Measurements from ENCODE around the gene COLEC12.

COLEC12 gene

DNA sequence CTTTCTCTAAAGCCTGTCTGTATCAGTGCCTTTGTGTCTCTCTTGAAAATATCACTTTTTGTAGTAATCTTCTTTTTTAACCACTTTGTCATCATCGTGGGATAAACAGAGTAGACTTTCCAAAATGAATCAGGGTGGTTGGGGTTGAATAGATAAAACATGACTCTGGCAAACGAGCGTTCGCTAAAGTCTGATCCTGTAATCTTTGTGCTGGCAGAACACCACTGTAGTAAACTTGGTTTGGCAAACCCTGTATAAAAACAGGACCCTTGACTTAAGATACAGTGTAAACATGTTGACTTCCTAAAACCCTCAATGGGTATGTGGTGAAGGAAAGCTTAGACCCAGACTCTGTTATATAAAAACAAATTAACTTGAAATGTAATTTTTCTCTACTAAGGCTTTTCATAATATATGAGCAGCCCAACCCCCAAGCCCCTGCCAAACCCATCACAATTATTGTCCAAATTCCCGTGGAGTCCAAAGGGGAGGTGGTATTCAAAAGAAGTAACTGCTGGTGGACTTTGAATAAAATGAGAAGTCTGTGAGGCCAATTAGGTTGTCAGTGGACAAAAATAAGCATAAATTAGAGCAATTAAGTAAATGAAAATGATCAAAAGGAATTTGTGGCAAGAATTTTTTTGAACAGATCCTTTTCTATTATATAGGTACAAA, 52.2 kb downstream of the COLEC12 start:
- in situ Hi-C loops (cut with MboI; ENCODE audit: low sequenced_read_pairs), result no loop called here

DNA sequence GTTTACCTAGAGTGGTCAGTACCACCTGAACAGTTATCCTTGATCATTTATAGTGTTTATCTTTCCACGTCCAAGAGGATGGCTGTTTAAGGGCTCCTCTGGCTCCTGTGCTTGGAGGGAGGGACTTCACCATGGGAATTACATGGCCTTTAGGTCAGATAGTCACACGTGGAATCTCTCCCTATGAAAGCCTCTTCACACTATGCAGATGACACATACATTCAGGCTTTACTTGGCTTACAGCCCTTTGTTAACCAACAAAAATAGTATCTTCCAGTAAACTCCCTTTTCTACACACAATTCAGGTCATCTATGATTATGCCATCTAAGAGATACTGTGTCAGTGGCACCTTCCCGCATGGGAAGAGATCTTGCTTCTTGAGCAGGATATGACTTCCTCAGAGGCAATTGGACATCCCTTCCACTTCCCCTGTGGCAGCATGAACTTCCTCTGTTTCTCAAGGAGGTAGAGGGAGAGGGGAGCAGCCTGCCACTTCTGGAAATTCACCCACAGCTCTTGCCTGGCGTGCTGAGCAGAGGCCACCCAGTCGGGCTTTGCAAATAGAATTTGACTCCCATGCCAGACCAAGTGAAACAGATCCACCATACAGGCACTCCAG, 53.5 kb downstream of the COLEC12 start:
- in situ Hi-C loops (cut with MboI; ENCODE audit: low sequenced_read_pairs), result no loop called here

DNA sequence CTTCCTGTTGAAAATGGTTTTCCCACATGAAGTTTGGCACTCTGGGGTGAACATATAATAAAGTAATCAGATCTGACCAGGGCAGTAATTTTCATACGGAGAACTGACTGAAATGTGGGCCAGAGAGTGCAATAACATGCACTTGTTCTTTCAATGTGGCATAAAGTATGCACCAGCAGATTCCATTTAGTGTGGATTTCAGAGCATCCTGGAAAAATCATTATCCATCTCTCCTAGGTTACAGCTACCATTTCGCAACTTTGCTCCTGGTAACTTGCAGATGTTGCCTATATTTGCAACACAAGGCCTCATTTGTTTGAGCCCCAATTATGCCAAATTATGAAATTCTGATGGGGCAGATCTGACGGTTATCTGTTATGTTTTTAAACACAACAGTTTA, 55.4 kb downstream of the COLEC12 start:
- in situ Hi-C loops (cut with MboI; ENCODE audit: low sequenced_read_pairs), result no loop called here

DNA sequence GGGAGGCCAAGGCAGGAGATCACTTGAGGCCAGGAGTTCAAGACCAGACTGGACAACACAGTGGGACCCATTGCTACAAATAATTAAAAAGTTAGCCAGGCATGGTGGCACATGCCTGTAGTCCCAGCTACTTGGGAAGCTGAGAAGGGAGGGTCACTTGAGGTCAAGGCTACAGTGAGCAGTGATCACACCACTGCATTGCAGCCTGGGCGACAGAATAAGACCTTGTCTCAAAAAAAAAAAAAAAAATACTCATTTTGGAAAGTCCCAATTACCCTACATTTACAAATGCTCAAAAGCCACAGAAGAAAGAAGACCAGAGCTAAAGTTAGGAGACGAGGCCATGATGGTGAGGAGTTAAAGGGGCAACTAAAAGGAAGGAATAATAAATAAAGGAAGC, 61.9 kb downstream of the COLEC12 start:
- in situ Hi-C loops (cut with MboI; ENCODE audit: low sequenced_read_pairs), result no loop called here

DNA sequence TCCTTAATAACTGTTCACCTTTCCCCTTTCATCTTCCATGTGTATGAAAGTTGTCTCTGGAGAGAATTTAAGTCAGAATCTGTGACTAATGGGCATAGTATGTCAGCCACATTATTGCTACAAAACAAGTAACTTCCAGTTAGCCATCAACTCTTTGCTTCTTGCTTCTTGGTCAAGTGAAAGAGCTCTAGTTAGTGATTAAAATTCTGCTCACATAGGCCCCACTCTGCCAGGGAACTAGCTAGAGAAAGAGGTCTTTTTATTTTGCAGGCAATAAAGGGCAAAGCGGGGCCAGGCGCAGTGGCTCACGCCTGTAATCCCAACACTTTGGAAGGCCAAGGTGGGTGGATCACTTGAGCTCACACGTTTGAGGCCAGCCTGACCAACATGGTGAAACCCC, 64.6 kb downstream of the COLEC12 start:
- in situ Hi-C loops (cut with MboI; ENCODE audit: low sequenced_read_pairs), result no loop called here

DNA sequence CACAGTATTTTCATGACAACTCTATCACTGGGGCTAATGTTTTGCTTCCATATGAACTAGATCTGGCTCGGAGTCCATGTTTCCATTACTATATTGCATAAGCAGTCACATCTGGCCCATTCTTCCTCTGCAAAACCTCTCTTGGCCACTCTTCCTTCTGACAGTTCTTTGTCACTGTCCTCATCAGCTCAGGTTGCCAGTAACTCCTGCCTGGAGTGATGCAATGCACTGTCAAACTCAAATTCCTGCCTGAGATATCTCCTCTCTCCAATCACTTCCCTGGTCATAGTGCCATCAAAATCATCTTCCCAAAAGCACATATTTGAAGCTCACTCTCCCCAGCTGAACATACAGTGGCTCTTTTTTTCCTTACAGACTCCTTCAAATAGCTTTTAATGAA, 66.1 kb downstream of the COLEC12 start:
- in situ Hi-C loops (cut with MboI; ENCODE audit: low sequenced_read_pairs), result no loop called here

DNA sequence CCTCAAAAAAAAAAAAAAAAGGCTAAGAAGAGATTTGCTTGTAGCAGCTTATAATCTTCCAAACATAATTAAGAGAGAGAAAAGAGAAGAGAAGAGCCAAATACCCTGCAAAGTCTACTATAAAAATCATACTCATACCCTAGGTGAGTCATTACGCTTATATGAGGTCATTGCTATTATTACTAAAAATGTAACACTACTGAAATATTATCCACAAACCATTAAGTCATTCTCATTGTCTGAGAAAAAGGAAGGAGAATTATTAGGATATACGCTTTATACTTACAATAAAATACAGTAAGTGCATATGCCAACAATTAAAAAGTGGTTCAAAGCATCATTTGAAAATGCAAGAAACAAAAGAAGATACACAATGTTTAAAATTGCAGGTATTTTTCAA, 66.5 kb downstream of the COLEC12 start:
- in situ Hi-C loops (cut with MboI; ENCODE audit: low sequenced_read_pairs), result no loop called here

DNA sequence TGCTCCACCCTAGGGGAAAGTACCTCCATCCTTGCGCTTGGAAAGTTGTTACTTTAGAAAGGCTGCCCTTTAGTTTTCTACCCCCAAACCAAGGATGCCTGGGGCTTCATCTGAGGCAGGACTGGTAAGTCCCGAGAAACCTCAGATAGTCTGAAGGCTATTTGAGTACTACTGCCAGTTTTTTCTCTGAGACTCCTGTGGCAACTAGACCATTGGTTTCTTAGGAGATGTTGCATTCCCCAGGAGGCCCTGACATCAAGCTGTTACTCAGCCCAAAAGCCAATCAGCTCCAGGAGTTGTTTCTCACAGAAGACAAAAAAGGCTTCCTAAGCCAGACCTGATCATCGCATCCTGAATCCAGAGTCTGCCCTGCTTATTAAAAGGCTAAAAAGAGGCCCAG, 67.2 kb downstream of the COLEC12 start:
- in situ Hi-C loops (cut with MboI; ENCODE audit: low sequenced_read_pairs), result no loop called here

DNA sequence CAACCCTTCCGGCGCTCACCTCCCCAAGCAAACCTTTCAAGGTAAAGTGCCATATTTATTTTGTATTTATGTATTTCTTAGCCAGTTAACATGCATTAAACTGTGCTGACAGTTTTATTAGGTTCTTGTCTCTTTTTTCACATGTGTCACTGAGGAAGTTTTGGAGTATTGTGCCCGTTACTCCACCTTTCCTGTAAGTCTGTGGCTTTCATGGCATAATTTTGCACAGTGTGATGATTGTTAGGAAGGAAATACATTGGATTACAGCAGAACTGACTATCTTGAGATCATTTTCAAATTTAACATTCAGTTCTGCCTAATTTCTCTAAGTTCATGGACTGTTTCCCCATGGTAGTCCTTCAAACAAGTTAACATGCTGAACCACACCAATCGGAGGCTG, 67.7 kb downstream of the COLEC12 start:
- in situ Hi-C loops (cut with MboI; ENCODE audit: low sequenced_read_pairs), result no loop called here

DNA sequence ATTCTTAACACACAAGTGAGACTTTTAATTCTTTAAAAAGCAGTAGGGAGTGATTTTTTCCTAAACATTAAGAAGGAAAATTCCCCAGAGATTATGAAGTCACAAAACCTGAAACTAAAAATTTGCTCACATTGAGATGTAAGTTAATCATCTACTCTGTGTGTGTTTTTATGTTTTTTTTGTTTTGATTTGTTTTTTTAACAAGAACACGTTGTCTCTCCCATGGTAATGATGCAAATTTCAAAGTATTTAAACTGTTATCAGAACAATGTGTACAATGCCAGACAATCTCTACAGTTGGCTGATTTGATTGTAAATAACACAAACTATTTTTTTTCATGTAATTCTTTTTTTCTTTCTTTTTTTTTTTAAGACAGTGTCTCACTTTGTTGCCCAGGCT, 71.5 kb downstream of the COLEC12 start:
- in situ Hi-C loops (cut with MboI; ENCODE audit: low sequenced_read_pairs), result no loop called here

DNA sequence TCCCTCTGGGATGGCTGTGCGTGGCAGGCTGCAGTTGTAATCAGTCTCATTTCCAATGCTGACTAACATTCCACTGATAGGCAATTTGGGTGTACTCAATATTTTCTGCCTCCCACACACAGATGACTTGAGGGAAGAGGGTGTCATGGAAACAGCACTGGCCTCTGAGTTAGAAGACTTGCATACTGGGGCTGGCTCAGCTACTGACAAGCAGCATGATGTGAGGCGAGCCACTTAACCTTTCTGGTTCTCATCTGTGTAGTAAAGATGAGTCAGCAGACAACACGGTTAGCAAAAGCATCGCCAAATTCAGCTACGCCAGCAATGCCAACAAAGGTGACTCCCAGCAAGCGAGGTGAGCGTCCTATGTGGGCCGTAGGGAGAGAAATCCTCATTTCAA, 73.5 kb downstream of the COLEC12 start:
- in situ Hi-C loops (cut with MboI; ENCODE audit: low sequenced_read_pairs), result no loop called here

DNA sequence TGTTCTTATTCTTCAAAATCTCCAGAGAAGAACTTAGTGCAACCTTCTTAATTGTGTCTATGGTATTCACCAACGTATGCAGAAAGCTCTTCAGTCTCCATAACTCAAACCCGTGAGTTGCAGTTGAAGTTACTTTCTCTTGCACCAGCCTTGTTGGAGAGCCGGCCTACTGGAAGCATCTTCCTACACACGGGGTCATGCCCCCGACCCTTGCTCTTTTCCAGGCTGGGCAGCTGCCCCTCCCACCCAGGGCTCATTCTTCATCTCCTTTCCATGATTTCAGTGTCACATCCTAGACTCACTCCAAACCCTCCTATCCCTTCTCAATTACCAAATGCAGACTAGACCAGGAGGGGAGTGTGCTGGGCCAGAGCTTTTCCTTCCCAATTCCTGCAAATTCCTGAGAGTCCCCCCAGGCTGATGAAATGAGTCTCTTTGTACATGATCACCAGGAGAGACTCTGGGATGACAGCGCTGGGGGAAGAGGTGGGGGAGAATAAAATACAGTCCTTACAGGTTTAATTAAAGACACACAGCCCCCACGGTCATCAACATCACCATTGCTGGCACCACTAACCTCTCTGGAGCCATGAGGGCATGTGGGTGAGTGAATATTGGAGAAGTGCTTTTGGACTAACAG, 75.3 kb downstream of the COLEC12 start:
- in situ Hi-C loops (cut with MboI; ENCODE audit: low sequenced_read_pairs), result no loop called here

DNA sequence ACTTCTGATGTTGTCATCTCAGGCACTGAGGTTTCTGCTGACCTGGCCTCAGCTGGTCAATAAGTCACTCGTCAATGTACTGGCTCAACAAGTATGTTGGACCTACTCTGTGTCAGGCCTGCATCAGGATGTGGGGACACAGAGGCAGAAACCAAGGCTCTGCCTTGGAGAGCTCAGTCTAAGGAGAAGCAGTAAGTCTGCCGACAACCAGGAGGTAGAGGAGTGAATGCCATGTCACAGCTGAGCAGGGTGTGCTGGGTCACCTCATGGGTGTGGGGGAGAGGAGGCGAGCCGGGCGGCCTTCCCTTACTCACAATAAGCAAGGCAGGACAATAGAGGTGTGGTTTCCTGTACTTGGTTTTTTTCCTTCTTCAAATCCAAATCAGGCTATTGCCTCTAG, 75.8 kb downstream of the COLEC12 start:
- in situ Hi-C loops (cut with MboI; ENCODE audit: low sequenced_read_pairs), result no loop called here

DNA sequence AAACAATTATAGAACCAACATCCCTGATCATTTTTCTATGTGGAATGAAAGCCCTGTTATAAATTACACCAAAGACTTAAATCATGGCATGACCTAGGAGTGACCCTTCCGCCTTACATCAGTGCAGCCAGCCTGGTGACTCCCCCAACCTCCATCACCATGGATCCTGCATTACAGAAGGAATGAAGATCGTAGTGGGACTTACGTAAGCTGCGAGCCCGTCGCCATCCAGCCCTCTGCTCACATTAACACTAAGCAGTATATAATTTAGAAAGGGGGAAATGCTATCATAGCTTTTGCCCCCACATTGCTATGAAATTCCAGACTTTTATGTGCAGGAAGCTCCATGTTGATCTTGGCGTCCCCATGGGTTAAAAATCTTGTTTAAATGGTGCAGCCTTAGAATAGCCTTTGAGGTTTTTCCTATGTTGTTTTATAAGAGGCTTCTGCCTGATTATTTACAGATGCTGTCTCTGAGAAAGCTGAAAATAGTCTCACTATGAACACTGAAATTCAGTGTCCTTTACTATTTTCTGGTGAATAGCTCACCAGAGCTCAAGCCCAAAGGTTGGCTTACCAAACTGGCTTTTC, 76.3 kb downstream of the COLEC12 start:
- in situ Hi-C loops (cut with MboI; ENCODE audit: low sequenced_read_pairs), result no loop called here

DNA sequence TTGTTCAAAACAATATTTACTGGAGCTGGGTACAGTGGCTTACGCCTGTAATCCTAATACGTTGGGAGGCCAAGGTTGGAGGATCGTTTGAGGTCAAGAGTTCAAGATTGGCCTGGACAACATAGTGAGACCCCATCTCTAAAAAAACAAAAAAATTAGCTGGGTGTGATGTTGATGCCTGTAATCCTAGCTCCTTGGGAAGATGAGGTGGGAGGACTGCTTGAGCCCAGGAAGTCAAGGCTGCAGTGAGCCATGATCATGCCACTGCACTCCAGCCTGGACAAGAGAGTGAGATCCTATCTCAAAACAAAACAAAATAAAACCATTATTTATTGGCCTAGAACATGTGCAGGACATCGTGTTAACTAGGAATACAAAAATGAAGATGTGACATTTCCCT, 77.5 kb downstream of the COLEC12 start:
- in situ Hi-C loops (cut with MboI; ENCODE audit: low sequenced_read_pairs), result no loop called here

DNA sequence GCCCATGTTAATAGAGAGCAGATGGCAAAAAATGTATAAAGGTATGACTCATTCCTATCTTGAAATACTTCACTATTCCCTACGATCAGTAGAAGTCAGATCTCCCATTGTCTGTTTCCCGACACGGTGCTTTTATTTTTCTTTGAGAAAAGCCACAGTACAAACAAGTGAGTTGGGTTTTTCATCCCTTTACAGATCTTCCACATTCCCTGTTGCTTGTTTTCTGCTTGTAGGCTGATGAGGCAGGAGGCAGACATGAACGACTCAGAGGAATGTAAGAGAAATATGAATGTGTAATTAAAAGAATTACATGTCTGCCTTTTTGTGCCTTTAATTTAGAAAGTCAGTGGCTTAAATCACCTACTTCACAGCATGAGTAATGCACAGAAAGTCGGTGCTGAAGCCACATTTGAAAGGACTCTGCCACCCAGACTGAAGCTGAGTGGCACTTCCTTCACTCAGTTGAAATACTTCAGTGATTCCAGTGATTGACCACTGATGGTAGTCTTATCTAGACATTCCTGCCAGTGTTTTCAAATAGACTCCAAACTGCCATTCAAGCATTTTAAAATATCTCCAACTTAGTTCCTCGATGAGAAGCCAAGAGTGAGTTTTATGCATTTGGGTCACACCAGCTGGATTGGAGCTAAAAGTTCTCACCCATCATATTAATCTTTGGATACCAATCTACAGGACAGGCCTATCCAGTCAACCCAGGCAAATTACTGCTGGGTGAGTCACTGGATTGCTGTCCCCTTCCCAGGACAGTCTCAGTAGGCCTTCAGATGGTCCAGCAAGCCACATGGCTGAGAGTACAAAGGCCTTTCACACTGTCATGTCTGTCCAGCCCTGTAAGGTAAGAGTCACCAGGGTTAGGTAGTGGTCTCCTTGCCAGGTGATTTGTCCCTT, 79.0 kb downstream of the COLEC12 start:
- in situ Hi-C loops (cut with MboI; ENCODE audit: low sequenced_read_pairs), result no loop called here

DNA sequence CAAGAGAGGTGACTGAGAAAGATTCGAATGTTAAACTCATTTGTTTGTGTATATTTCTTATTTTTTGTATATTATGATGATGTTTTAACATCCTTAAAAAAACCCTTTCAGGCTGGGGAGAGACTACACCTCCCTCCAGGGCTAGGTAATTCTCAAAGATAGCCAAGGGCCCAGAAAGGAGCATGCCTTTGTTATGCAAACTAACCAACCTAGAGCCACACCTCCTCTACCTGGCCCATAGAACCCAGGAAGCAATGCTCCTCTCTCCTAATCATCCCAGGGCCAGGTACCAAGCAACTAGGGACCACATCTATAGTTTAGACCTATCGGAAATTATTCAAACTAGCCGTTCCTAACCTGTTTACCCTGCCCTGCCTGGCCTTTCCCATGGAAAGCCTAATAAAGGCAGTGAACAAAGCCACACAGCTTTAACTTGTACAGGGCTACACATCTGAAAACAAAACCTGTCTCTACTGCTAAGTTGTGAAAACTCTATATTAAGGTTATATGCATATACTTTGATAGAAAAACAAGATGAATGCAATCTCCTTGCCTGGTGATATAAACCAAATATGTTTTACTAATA, 79.7 kb downstream of the COLEC12 start:
- in situ Hi-C loops (cut with MboI; ENCODE audit: low sequenced_read_pairs), result no loop called here

DNA sequence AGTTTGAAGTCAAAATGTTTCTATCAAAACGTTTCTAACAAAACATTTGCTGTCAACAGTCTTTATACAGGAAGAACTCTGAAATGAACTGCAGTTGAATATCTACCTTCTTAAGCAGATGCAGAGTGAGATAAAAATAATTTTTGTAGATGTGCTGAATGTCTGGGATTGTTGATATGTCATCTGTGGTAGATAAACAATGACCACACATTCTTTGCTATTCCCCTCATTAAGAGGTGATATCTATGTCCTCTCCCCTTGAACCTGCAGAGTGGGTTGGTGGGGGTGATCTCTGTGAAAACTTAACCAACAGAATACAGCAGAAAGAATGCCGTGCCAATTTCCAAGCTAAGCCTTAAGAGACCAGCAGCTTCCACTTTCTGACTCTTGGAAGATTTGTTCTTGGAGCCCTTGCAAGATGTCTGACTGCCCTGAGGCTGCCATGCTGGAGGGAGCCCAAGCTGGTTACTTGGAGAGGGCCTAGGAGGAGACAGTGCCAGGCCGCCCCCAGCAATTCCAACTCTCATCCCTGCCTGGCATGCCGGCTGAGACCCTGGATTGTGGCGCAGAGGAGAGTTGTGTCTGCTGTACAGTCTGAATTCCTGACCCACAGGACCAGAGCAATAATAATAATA, 80.8 kb downstream of the COLEC12 start:
- in situ Hi-C loops (cut with MboI; ENCODE audit: low sequenced_read_pairs), result no loop called here

DNA sequence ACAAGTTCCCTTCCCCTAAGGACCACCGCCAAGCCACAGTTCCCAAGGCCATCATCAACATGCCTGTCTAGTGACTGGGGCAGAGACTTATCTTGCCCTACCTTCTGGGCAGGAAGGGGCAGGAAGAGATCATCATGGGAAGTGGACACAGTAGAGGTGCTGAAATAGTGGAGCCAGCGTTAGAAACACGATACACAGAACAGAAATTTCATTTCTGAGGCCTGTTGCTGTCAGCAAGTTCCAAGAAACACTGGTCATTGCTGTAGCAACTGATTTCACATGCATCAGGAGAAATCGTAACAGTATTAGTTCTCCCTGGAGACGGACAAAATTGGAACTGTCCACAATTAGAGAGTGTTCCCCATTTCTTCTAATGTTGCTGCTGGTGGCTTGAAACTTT, 83.0 kb downstream of the COLEC12 start:
- in situ Hi-C loops (cut with MboI; ENCODE audit: low sequenced_read_pairs), result no loop called here

DNA sequence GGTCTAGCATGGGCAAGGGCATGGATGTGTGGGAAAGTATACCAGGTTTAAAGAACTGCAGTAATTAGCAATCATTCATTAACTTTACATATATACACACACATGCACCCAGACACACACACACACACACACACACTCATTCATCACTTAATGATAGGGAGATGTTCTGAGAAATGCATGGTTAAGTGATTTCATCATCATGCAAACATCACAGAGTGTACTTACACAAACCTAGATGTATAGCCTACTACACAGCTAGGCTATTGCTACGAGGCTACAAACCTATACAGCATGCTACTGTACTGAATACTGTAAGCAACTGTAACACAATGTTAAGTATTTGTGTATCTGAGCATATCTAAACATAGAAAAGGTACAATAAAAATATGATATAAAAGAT, 83.6 kb downstream of the COLEC12 start:
- in situ Hi-C loops (cut with MboI; ENCODE audit: low sequenced_read_pairs), result no loop called here
